SH-SY5Y (cell line): ENCODE data around the gene DZIP3.

Experiments used
- GATA2 ChIP-seq: IDR thresholded peaks from 2 replicates; pipeline ENCODE4 v1.6.1; 2011; ENCODE audit warnings: mild to moderate bottlenecking, low read depth, low read length
- GATA3 ChIP-seq: IDR thresholded peaks from 2 replicates; pipeline ENCODE4 v1.6.1; 2011; ENCODE audit warnings: low read depth, mild to moderate bottlenecking, low read length, moderate library complexity

Gene DZIP3

DNA sequence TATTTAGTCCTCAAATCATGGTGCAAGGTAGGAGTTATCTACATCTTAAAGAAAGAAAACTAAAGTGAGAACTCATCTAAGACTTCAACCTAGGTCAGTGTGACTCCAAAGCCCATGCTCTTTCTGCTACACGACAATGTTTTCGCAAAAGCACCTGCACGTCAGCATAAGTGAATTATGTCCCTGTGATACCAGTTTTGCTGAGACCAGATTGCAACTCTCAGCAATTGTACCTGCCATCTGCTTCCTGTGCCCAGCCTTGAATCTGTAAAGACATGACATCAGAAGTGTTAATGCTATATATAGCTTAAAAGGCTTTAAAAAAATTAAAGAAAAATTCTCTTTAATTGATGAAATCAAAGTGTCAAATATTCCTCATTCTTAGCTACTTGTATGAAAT lies 124.3 kb downstream of the DZIP3 start:
- TF ChIP-seq GATA3 (no peak), GATA2 (no peak)

- TF ChIP-seq GATA3 (no peak), GATA2 (no peak)
These were observed 128.9 kb downstream of the DZIP3 start for GRCh38 chr3:108718454-108718853.

DNA sequence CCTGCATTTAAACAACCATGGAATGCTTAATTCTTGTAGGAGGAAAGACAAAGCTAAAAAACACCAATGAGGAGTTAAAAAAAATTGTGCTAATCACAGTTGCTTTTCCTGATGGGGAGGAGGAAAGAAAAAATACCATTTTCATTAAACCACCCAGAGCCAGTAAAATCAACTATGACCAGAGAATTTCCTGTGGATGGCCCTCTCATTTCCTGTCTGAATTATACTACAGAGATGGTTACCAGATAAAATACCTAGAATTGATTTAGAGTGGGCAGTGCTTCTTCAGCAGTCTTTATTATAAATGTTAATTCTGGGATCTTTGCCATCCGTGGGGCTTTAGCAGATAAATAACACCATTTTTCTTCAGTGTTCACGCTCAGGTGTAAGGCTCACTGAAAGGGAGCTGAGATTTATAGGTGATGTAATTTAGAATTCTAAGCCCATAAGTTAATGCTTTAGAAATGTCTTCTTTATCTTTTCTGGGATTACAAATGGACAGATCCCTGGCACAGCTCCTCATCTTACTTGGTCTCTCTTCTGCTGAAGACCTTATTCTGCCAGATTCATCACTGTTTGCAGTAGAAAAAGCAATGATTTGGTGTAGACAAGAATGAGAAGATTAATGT lies 129.8 kb downstream of the DZIP3 start:
- no peak for TF ChIP-seq GATA2
- TF ChIP-seq GATA3, result 0 out of 2 replicates have a peak, but pooled peaks have one; percentile 14

- TF ChIP-seq GATA2, result no peak
These were observed 133.2 kb downstream of the DZIP3 start for GRCh38 chr3:108722724-108723123.

GRCh38 chr3:108724101-108724500 lies 134.6 kb downstream of the DZIP3 start:
- TF ChIP-seq GATA2 (no peak), GATA3 (no peak)

DNA sequence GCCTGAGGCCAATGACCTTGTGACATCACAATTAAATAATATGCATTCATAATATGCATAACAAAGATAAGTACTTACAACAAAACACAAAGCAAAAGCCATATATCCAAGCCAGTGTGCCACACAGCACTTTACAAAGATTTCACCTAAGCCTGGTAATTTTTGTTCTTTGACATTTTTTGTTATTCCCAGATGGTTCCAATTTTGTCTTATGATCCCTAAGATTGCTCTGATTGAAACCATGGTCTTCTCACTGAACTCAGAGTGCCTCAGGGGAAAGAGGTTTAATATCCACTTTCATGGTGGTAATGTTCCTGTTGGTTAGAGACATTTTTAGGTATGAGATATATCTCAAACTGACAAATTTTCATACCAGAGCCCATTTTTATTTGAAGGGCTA lies 138.6 kb downstream of the DZIP3 start:
- peak; percentile 38; the same call in 1 of the 2 replicates for TF ChIP-seq GATA2
- TF ChIP-seq GATA3, result peak; percentile 55

- TF ChIP-seq GATA3 (no peak), GATA2 (no peak)
These were observed 139.4 kb downstream of the DZIP3 start for GRCh38 chr3:108728934-108729333.

DNA sequence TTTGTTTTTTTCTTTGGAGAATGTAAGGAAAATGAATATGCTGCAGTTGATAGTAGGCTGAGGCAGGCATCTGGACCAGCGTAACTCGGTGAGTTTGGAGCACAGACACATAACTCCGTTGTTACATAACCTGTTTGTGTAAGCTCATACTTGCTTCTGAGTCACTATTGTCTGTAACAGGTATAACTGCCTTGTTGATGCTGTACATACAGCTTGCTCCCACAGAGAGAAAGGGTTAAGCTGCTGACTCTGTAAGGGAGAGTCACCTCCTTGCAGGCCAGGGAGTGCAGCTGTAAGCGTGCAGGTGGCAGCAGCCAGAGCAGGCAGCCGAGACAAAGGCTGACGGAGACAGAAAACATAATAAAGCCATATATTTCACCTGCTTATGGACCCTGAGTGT lies 147.3 kb downstream of the DZIP3 start:
- TF ChIP-seq GATA2 (no peak), GATA3 (no peak)

GRCh38 chr3:108742929-108743328 lies 153.4 kb downstream of the DZIP3 start:
- TF ChIP-seq GATA2, result no peak
- TF ChIP-seq GATA3, result no peak
